GM18907 (cell line): ENCODE measurements around the gene ORC6.

Experiments used
- ATAC-seq: cut with Tn5 transposase; IDR thresholded peaks from one replicate; pipeline ENCODE4 v1.9.1; 2021; ENCODE audit warnings: mild to moderate bottlenecking, moderate library complexity; ENCODE audit not compliant: unreplicated experiment

The ORC6 gene

GRCh38 chr16:46696957-46697356, 7.5 kb downstream of the ORC6 start:
- ATAC-seq = no peak

DNA sequence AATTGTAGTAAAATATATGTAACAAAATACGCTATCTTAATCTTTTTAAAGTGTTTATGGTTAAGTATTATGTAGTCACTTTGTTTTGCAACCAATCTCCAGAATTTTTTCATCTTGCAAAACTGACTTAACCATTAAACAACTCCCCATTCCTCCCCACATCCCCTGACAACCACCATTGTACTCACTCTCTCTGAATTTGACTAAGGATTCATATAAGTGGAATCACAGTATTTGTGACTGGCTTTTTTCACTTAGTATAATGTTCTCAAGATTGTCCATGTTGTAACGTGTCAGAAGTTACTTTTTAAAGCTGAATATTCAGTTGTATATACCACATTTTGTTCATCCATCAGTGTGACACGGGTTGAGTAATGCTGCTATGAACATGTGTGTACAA, 10.6 kb downstream of the ORC6 start:
- ATAC-seq = no peak

DNA sequence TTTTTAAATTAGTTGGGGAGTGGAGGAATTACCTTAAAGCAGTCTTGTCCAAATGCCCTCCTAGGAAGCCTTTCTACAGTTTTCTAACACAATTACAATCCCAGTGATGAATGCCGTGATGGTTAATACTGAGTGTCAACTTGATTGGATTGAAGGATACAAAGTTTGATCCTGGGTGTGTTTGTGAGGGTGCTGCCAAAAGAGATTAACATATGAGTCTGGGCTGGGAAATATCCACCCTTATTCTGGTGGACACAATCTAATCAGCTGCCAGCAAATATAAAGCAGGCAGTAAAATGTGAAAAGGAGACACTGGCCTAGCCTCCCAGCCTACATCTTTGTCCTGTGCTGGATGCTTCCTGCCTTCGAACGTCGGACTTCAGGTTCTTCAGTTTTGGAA, 12.2 kb downstream of the ORC6 start:
- no peak for ATAC-seq

DNA sequence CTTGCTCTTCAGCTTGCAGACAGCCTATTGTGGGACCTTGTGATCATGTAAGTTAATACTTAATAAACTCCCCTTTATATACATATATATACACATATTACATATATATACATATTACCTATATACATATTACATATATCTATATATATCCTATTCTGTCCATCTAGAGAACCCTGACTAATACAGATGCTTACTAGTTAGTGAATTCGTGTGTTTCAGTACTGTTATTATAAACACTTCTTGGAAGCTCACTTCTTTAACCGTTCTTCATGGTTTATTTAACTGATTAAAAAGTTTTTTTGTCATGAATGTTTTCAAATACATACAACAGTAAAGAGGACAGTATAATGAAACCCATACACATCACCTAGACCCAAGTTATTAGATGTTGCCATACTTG, 12.6 kb downstream of the ORC6 start:
- ATAC-seq = no peak

DNA sequence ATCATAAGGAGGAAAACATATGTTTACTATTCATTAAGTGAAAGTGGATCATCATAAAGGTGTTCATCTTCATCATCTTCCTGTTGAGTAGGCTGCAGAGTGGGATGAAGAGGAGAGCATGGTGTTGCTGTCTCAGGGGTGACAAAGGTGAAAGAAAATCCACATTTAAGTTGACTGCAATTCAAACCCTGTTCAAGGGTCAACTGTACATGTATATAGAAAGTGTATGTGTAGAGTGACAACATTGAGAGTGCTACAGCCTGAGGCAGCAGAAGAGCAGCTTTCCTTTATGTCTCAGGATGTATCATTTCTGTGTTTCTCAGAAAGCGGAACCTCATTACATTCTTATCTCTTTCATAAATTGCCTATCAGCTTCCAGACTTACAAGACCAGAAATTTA, 17.2 kb downstream of the ORC6 start:
- ATAC-seq = no peak

- ATAC-seq = no peak
Observed at GRCh38 chr16:46709469-46710005, 20.1 kb downstream of the ORC6 start.

DNA sequence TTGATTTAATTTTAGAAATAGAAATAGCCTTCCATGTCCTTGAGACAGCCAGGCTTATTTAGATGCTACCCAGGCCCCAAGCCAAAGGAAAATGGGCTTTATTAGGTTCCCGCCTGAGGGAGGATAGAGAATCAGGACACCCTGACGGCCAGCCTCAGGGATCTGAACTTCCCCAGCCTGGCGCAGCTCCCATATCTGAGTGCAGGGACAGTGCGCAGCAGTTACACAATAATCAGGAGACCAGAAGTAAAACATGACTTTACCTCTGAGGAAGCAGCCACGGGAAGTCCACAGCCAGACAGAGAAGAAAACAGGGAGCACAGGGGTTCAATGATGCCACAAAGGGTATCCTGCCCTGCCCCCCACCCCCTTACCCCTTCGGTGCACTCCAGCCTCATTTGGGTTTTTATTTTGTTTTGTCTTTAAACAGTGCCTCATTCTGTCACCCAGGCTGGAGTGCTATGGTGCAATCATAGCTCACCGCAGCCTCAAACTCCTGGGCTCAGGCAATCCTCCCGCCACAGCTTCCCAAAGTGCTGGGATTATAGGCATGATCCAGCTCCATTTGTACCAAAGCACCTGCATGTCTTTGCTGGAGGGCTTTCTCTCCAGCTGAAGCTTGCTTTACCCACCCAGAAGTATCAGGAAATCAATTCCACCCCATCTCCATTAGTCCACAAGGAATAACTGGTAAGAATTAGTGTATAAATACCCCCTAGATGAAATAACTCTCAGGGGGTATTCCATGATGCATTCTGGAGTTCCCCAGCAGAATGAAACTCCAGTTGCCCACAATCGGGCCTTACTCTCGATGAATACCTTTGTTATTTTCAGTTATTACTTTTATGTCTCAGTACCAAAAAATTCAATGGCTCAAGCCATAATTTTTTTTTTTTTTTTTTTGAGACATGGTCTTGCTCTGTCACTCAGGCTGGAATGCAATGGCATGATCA, 21.9 kb downstream of the ORC6 start:
- ATAC-seq = no peak

- ATAC-seq = no peak
Observed at GRCh38 chr16:46712911-46713310, 23.5 kb downstream of the ORC6 start.

- no peak for ATAC-seq
Observed at GRCh38 chr16:46713634-46714033, 24.2 kb downstream of the ORC6 start.

GRCh38 chr16:46714797-46715591, 25.5 kb downstream of the ORC6 start:
- ATAC-seq = no peak

DNA sequence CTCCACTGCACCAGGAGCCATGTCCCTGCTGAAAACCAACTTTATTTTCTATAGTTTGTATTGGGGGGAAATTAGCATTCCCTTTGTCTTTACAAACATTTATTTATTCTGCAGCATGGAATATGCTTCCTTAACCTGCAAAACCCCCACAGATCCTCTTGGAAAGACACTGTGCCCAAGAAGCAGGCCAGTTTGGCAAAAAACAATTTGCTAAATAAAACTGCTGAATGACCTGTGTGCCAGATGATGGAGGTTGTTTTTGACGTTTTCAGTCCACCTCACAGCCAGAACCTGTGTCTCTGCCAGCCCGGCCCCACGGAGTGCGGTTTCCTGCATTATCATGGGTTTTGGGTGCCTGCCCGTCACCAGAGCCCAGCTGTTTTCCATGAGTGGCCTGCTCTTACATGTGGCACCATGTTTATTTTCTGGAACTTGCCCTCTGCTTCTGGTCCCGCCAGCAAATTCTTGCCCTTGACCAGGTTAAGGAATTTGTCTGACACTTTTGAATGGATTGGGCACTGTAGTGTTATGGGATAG, 26.4 kb downstream of the ORC6 start:
- no peak for ATAC-seq

- ATAC-seq = no peak
Observed at GRCh38 chr16:46717692-46718091, 28.2 kb downstream of the ORC6 start.

- no peak for ATAC-seq
Observed at GRCh38 chr16:46718214-46718613, 28.8 kb downstream of the ORC6 start.

- no peak for ATAC-seq
Observed at GRCh38 chr16:46719528-46719927, 30.1 kb downstream of the ORC6 start.

GRCh38 chr16:46720619-46721018, 31.2 kb downstream of the ORC6 start:
- ATAC-seq = no peak

GRCh38 chr16:46721885-46722284, 32.4 kb downstream of the ORC6 start:
- ATAC-seq = no peak

- no peak for ATAC-seq
Observed at GRCh38 chr16:46727184-46727583, 37.7 kb downstream of the ORC6 start.

DNA sequence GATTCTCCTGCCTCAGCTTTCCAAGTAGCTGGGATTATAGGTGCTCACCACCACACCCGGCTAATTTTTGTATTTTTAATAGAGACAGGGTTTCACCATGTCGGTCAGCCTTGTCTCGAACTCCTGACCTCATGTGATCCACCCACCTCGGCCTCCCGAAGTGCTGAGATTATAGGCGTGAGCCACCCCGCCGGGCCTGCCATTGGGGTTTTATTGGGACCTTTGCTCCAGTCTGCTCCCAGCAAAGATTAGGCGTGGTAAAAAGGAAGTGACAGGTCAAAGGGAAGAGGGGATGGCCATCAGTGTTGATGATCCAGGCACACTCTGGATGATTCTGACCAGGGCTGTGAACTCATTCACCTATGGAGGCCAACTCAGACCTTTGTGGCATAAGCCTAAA, 38.2 kb downstream of the ORC6 start:
- no peak for ATAC-seq

GRCh38 chr16:46728806-46729205, 39.3 kb downstream of the ORC6 start:
- ATAC-seq = no peak

GRCh38 chr16:46729326-46729995, 40.0 kb downstream of the ORC6 start:
- ATAC-seq = no peak

DNA sequence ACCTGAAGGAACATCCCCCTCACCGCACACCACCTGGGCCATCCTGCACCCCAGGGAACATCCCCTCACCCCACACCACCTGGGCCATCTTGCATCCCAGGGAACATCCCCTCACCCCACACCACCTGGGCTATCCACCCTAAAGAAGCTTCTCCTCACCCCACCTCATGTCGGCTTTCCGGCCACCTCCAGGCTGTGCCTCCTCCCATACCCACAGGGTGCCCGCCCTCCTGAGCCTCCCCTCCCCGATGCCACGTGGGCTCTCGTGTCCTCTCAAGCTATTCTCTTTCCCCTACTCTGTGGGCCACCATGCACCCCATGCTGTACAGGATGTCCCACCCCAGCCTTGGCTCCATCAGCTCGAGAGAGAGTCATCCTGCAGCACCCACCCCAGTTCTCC, 40.7 kb downstream of the ORC6 start:
- no peak for ATAC-seq
